ENCODE measurements around the gene ADGRA3. TPM values are rescaled to one million over a fixed set of nuclear protein-coding genes. Genes with fewer than 3 reads are reported as not detected.

Gene ADGRA3
- total RNA-seq, 1 donor from 2014 or later = 27.8 TPM

DNA sequence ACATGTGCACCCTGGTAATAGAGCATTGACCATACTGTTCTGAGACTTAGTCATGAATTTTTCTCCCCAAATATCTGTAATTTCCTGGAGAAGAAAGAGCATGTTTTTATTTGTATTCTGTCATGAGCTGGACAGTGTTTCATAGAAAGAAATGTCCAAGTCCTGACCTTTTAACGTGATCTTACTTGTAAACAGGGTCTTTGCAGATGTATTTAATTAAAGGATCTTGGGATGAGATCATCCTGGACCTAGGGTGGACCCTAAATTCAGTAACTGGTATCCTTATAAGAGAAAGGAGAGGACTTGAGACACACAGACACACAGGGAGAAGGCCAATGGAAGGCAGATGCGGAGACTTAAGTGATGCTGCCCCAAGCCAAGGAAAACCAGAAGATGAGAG lies 3.6 kb downstream of the ADGRA3 start:
- Mint-ChIP-seq H3K9me3 (ENCODE audit: low read depth) (no peaks in the 10 kb centered on the region), H3K27me3 (ENCODE audit: low read depth) (no peaks in the 10 kb centered on the region), H3K27ac (ENCODE audit: unreplicated experiment) (no peak overlapping the region), H3K36me3 (ENCODE audit: low read depth) (no peaks in the 10 kb centered on the region), H3K4me1 (ENCODE audit: low read depth) (peaks cover 31% of the 10 kb centered on the region), H3K4me3 (ENCODE audit: unreplicated experiment) (no peak overlapping the region)
- DNase-seq (ENCODE audit: low spot score) = no peak
- TF ChIP-seq CTCF (IDR thresholded peaks at IDR 0.05) = no peak

- H3K27ac Mint-ChIP-seq (ENCODE audit: unreplicated experiment) = no peak overlapping the region
Measured at GRCh38 chr4:22510750-22511149, 5.1 kb downstream of the ADGRA3 start.

DNA sequence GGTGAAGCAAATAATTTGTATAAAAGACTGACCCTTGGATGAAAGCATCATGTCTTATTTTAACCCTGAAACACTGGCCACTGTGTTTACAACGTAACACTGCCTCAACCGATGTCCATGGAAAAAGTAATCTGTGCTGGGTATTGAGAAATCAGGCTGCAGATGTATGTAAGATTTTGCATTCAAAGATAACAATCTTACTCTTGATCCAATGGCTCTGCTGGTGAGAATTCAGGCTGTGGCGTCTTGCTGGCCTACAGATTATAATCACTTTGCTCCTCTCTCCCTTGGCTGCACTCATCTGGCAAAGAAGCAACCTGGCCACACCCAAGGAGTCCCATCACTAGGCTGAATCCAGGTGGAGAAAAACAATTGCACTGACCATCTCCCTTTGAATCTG lies 7.5 kb downstream of the ADGRA3 start:
- Mint-ChIP-seq H3K36me3 (ENCODE audit: low read depth) (no peaks in the 10 kb centered on the region), H3K9me3 (ENCODE audit: low read depth) (no peaks in the 10 kb centered on the region), H3K4me1 (ENCODE audit: low read depth) (peaks cover 25% of the 10 kb centered on the region), H3K27ac (ENCODE audit: unreplicated experiment) (no peak overlapping the region), H3K27me3 (ENCODE audit: low read depth) (no peaks in the 10 kb centered on the region), H3K4me3 (ENCODE audit: unreplicated experiment) (no peak overlapping the region)
- DNase-seq (ENCODE audit: low spot score) = no peak
- TF ChIP-seq CTCF (IDR thresholded peaks at IDR 0.05) = no peak

More at GRCh38 chr4:22510750-22511149, 5.1 kb downstream of the ADGRA3 start:
- H3K9me3 Mint-ChIP-seq (ENCODE audit: low read depth) = no peaks in the 10 kb centered on the region
- no peaks in the 10 kb centered on the region for H3K27me3 Mint-ChIP-seq (ENCODE audit: low read depth)
- peaks cover 34% of the 10 kb centered on the region for H3K4me1 Mint-ChIP-seq (ENCODE audit: low read depth)
- H3K4me3 Mint-ChIP-seq (ENCODE audit: unreplicated experiment) = no peak overlapping the region
- DNase-seq (ENCODE audit: low spot score) = no peak
- H3K36me3 Mint-ChIP-seq (ENCODE audit: low read depth) = no peaks in the 10 kb centered on the region
- TF ChIP-seq CTCF (IDR thresholded peaks at IDR 0.05) = no peak

GRCh38 chr4:22504922-22505321 lies 10.9 kb downstream of the ADGRA3 start:
- no peaks in the 10 kb centered on the region for H3K36me3 Mint-ChIP-seq (ENCODE audit: low read depth)
- TF ChIP-seq CTCF (IDR thresholded peaks at IDR 0.05) = no peak

GRCh38 chr4:22504447-22504846 lies 11.4 kb downstream of the ADGRA3 start:
- Mint-ChIP-seq H3K27ac (ENCODE audit: unreplicated experiment) (no peak overlapping the region), H3K4me3 (ENCODE audit: unreplicated experiment) (no peak overlapping the region), H3K36me3 (ENCODE audit: low read depth) (no peaks in the 10 kb centered on the region), H3K27me3 (ENCODE audit: low read depth) (no peaks in the 10 kb centered on the region), H3K9me3 (ENCODE audit: low read depth) (no peaks in the 10 kb centered on the region), H3K4me1 (ENCODE audit: low read depth) (peaks cover 35% of the 10 kb centered on the region)
- DNase-seq (ENCODE audit: low spot score) = no peak
- TF ChIP-seq CTCF (IDR thresholded peaks at IDR 0.05) = no peak

More at GRCh38 chr4:22504922-22505321, 10.9 kb downstream of the ADGRA3 start:
- H3K27me3 Mint-ChIP-seq (ENCODE audit: low read depth) = no peaks in the 10 kb centered on the region
- no peak overlapping the region for H3K27ac Mint-ChIP-seq (ENCODE audit: unreplicated experiment)
- DNase-seq (ENCODE audit: low spot score) = no peak
- H3K4me1 Mint-ChIP-seq (ENCODE audit: low read depth) = peaks cover 34% of the 10 kb centered on the region
- no peaks in the 10 kb centered on the region for H3K9me3 Mint-ChIP-seq (ENCODE audit: low read depth)
- H3K4me3 Mint-ChIP-seq (ENCODE audit: unreplicated experiment) = no peak overlapping the region

All from chondrocyte (in vitro differentiated cells).